Keratinocyte (primary cell): ENCODE data around the gene NPM1. TPM values are rescaled to one million over a fixed set of nuclear protein-coding genes. Genes with fewer than 3 reads are reported as not detected.

Experiments used
- DNase-seq: peaks from one replicate; pipeline ENCODE4 v3.0.0-alpha.2; 2011; ENCODE audit warnings: low read depth, missing footprints, low spot score
- FAIRE-seq: peaks from 2 replicates; lab custom pipeline; 2011; peaks lifted over from hg19 to GRCh38; lab: Jason Lieb, UNC
- H2AFZ ChIP-seq: 2 replicates; pipeline ENCODE4 v1.6.0; 2012; ENCODE audit warnings: low read length, control low read depth, inconsistent platforms; ENCODE audit not compliant: control insufficient read depth
- H3K27ac ChIP-seq: 2 replicates; pipeline ENCODE4 v1.5.1; 2011; ENCODE audit warnings: low read length; ENCODE audit not compliant: control insufficient read depth, insufficient read depth
- H3K27me3 ChIP-seq: 3 replicates; pipeline ENCODE4 v1.6.0; 2011; ENCODE audit warnings: low read length; ENCODE audit not compliant: control insufficient read depth, insufficient read depth; ENCODE audit errors: extremely low read depth
- H3K36me3 ChIP-seq, 2 experiments: 2 replicates in 1 of 2; 3 replicates in 1 of 2; pipeline ENCODE4 v1.5.1; 2011; ENCODE audit warnings: low read length in 2 of 2, mild to moderate bottlenecking in 1 of 2; ENCODE audit not compliant: control insufficient read depth in 2 of 2, insufficient read depth in 2 of 2; ENCODE audit errors: extremely low read depth in 1 of 2
- H3K4me1 ChIP-seq: 3 replicates; pipeline ENCODE4 v1.5.1; 2011; ENCODE audit warnings: low read length; ENCODE audit not compliant: control insufficient read depth, insufficient read depth; ENCODE audit errors: extremely low read depth
- H3K4me2 ChIP-seq: 3 replicates; pipeline ENCODE4 v1.6.0; 2011; ENCODE audit warnings: low read depth, low read length; ENCODE audit not compliant: control insufficient read depth, insufficient read depth; ENCODE audit errors: extremely low read depth
- H3K4me3 ChIP-seq, 3 experiments: fragments of 200-600 bp in 1 of 3; sonication (generic) in 1 of 3; 2 replicates in 2 of 3; 3 replicates in 1 of 3; pipeline ENCODE4 v1.5.1; 2011 to 2016; ENCODE audit warnings: low read length in 3 of 3, mild to moderate bottlenecking in 3 of 3, control low read depth in 2 of 3, inconsistent platforms in 1 of 3, low read depth in 1 of 3, mixed read lengths in 1 of 3, mixed run types in 1 of 3, moderate library complexity in 1 of 3; ENCODE audit not compliant: control insufficient read depth in 2 of 3, insufficient read depth in 2 of 3; ENCODE audit errors: extremely low read depth in 1 of 3
- H3K79me2 ChIP-seq: 2 replicates; pipeline ENCODE4 v1.6.0; 2012; ENCODE audit warnings: low read length; ENCODE audit not compliant: control insufficient read depth, insufficient read depth
- H3K9ac ChIP-seq: 3 replicates; pipeline ENCODE4 v1.6.0; 2011; ENCODE audit warnings: low read length; ENCODE audit not compliant: control insufficient read depth, insufficient read depth; ENCODE audit errors: extremely low read depth
- H3K9me1 ChIP-seq: 3 replicates; pipeline ENCODE4 v1.6.0; 2011; ENCODE audit warnings: low read length; ENCODE audit not compliant: control insufficient read depth, insufficient read depth; ENCODE audit errors: extremely low read depth
- H3K9me3 ChIP-seq: 2 replicates; pipeline ENCODE4 v1.5.1; 2012; ENCODE audit warnings: low read depth, low read length; ENCODE audit not compliant: control insufficient read depth
- H4K20me1 ChIP-seq: 3 replicates; pipeline ENCODE4 v1.6.0; 2011; ENCODE audit warnings: low read length; ENCODE audit not compliant: control insufficient read depth, insufficient read depth; ENCODE audit errors: extremely low read depth
- EZH2 ChIP-seq: IDR thresholded peaks from one replicate; pipeline ENCODE4 v1.6.1; 2012; ENCODE audit warnings: inconsistent platforms, mild to moderate bottlenecking, low read length, moderate library complexity
- dilution Hi-C: fragments of 300-500 bp; cut with MboI; formaldehyde crosslinking; loops from one replicate; pipeline ENCODE4 v1.7.0; 2020; ENCODE audit warnings: low sequenced_read_pairs; ENCODE audit not compliant: extremely low pct_ligation_motif_present
- polyA plus RNA-seq, 5 experiments: library from polyadenylated mRNA; depleted of rRNA in 3 of 5; stranded (reverse) in 3 of 5; stranded (forward) in 1 of 5; unstranded in 1 of 5; fragments of >200 nt; gene quantifications; 1 replicate in 1 of 5; 2 replicates in 3 of 5; 3 replicates in 1 of 5; pipeline versions ENCODE4 v1.2.1 to v1.2.3, GENCODE V29; 2011 to 2012; ENCODE audit warnings: missing spikeins in 2 of 5, low read depth in 1 of 5, low replicate concordance in 1 of 5
- TF ChIP-seq, protein P1 (sequence below), 3 experiments: IDR thresholded peaks in 1 of 3; conservative IDR thresholded peaks in 1 of 3; optimal IDR thresholded peaks in 1 of 3; 2 replicates in 2 of 3; 3 replicates in 1 of 3; pipeline versions ENCODE3 to v1.5.1; 2011; ENCODE audit warnings: low read length in 3 of 3, mild to moderate bottlenecking in 3 of 3, moderate library complexity in 2 of 3, control low read depth in 1 of 3, inconsistent platforms in 1 of 3; ENCODE audit not compliant: insufficient read depth in 2 of 3; ENCODE audit errors: extremely low read depth in 1 of 3

The NPM1 gene
- polyA plus RNA-seq, 1 donor (not counting 4 experiments of a cell fraction or from before 2014, with no cell fraction given), result 2,398 TPM

DNA sequence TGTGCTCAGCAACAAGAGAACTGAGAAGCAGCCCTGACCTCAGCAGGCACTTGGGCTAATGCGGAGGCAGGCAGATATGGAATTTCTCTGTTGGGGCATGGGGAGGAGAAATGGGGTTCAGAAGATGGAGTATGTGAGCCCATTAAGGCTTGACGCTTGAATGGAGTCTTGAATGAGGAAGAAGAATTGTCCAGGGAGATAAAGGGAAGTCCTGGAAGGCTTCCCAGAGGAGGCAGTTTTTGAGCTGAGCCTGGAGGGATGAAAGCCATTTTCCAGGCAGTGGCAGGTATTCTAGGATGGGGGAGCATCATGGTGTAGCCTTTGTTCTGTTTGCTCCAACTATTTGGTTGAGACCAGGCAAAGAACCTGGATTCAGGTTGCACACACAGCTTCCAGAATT, 66.3 kb downstream of the NPM1 start:
- Histone ChIP-seq H4K20me1 (no peaks in the 10 kb centered on the region), H3K9me3 (no peaks in the 10 kb centered on the region), H3K9ac (no peak overlapping the region), H3K79me2 (no peaks in the 10 kb centered on the region), H3K4me3 (no peak overlapping the region), H3K9me1 (no peaks in the 10 kb centered on the region), H2AFZ (no peak overlapping the region), H3K4me1 (no peaks in the 10 kb centered on the region), H3K4me2 (no peak overlapping the region), H3K27ac (no peak overlapping the region), H3K27me3 (no peaks in the 10 kb centered on the region), H3K36me3 (no peaks in the 10 kb centered on the region)
- TF ChIP-seq EZH2, result no peak
- TF ChIP-seq, protein P1, sequence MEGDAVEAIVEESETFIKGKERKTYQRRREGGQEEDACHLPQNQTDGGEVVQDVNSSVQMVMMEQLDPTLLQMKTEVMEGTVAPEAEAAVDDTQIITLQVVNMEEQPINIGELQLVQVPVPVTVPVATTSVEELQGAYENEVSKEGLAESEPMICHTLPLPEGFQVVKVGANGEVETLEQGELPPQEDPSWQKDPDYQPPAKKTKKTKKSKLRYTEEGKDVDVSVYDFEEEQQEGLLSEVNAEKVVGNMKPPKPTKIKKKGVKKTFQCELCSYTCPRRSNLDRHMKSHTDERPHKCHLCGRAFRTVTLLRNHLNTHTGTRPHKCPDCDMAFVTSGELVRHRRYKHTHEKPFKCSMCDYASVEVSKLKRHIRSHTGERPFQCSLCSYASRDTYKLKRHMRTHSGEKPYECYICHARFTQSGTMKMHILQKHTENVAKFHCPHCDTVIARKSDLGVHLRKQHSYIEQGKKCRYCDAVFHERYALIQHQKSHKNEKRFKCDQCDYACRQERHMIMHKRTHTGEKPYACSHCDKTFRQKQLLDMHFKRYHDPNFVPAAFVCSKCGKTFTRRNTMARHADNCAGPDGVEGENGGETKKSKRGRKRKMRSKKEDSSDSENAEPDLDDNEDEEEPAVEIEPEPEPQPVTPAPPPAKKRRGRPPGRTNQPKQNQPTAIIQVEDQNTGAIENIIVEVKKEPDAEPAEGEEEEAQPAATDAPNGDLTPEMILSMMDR (optimal IDR thresholded peaks at IDR 0.05 in 1 of 3, IDR thresholded peaks at IDR 0.05 in 1 of 3, conservative IDR thresholded peaks at IDR 0.05 in 1 of 3; ENCODE audit: extremely low read depth in 1 of 3, insufficient read depth in 2 of 3, low read length in 3 of 3), result no peak
- DNase-seq, result no peak
- FAIRE-seq, result no peak
- dilution Hi-C loops, result no loop called here

DNA sequence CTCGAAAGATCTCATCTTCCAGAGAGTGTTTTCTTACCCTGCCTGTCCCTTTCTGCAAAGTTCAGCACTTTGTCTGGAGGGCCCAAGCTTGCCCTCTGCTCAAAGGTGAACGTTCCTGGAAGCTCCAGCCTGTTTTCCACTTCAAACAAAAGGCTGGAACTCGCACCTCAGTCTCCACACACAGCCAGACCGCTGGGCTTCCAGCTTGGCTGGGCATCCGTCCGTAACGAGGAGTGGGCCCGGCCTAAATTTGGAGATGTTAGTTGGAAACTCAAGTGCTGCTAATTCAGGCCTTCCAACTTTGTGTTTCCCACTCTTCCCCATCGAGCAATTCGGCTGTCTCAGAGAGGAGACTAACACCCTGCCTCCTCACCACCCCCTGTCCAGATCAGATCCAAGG, 66.9 kb downstream of the NPM1 start:
- no peak overlapping the region for H3K27ac ChIP-seq
- dilution Hi-C loops, result no loop called here
- H3K4me2 ChIP-seq, result no peak overlapping the region
- TF ChIP-seq, protein P1 (optimal IDR thresholded peaks at IDR 0.05 in 1 of 3, IDR thresholded peaks at IDR 0.05 in 1 of 3, conservative IDR thresholded peaks at IDR 0.05 in 1 of 3; ENCODE audit: extremely low read depth in 1 of 3, insufficient read depth in 2 of 3, low read length in 3 of 3), result no peak
- TF ChIP-seq EZH2, result no peak
- H3K4me3 ChIP-seq, result no peak overlapping the region
- no peaks in the 10 kb centered on the region for H3K36me3 ChIP-seq
- no peak for FAIRE-seq
- H3K4me1 ChIP-seq, result no peaks in the 10 kb centered on the region
- no peaks in the 10 kb centered on the region for H4K20me1 ChIP-seq
- no peak for DNase-seq
- H3K9me3 ChIP-seq, result no peaks in the 10 kb centered on the region
- H3K9ac ChIP-seq, result no peak overlapping the region
- no peak overlapping the region for H2AFZ ChIP-seq
- H3K9me1 ChIP-seq, result no peaks in the 10 kb centered on the region
- peaks cover 2% of the 10 kb centered on the region for H3K27me3 ChIP-seq
- H3K79me2 ChIP-seq, result no peaks in the 10 kb centered on the region
